ENCODE data around the gene KCNS1. TPM values are rescaled to one million over a fixed set of nuclear protein-coding genes. Genes with fewer than 3 reads are reported as not detected.

KCNS1 gene
- total and polyA plus RNA-seq, 7 donors: 0.14 to 1.1 (median 0.60) TPM; not detected in 4

- no peak overlapping the region for H3K27ac ChIP-seq
- WGBS, 2 donors: 95 to 97% methylated on average over 6 of the region's 6 CpGs
- no peak for DNase-seq
- TF ChIP-seq POLR2AphosphoS5 (IDR thresholded peaks at IDR 0.05): no peak
- no peak for TF ChIP-seq EP300 (IDR thresholded peaks at IDR 0.05)
- no peak for TF ChIP-seq POLR2A (IDR thresholded peaks at IDR 0.05)
- no peak for TF ChIP-seq CTCF (IDR thresholded peaks at IDR 0.05)
- intact Hi-C loops (cut with DNase I): no loop called here
- no peaks in the 10 kb centered on the region for H3K27me3 ChIP-seq
- peaks cover 0 to 21% (median 11%) of the 10 kb centered on the region in 4 donors for H3K36me3 ChIP-seq
- H3K4me3 ChIP-seq: no peak overlapping the region
- H3K9me3 ChIP-seq: no peaks in the 10 kb centered on the region
- H3K4me1 ChIP-seq: peaks cover 0 to 11% (median 3%) of the 10 kb centered on the region in 4 donors
Observed at GRCh38 chr20:45070932-45071632, 29.8 kb downstream of the KCNS1 start.

- no peak for DNase-seq
- peaks cover 0 to 11% (median 3%) of the 10 kb centered on the region in 4 donors for H3K4me1 ChIP-seq
- 86 to 93% methylated on average over 1 of the region's 1 CpG for WGBS, 2 donors
- no peak for TF ChIP-seq POLR2AphosphoS5 (IDR thresholded peaks at IDR 0.05)
- no peak for TF ChIP-seq POLR2A (IDR thresholded peaks at IDR 0.05)
- TF ChIP-seq CTCF (IDR thresholded peaks at IDR 0.05): no peak
- TF ChIP-seq EP300 (IDR thresholded peaks at IDR 0.05): no peak
- intact Hi-C loops (cut with DNase I): no loop called here
- no peak overlapping the region for H3K27ac ChIP-seq
- H3K36me3 ChIP-seq: peaks cover 0 to 5% (median 0%) of the 10 kb centered on the region in 4 donors
- H3K4me3 ChIP-seq: no peak overlapping the region
- no peaks in the 10 kb centered on the region for H3K9me3 ChIP-seq
- no peaks in the 10 kb centered on the region for H3K27me3 ChIP-seq
Observed at GRCh38 chr20:45069261-45069660, 31.7 kb downstream of the KCNS1 start.

GRCh38 chr20:45067558-45067957 lies 33.4 kb downstream of the KCNS1 start:
- TF ChIP-seq POLR2AphosphoS5 (IDR thresholded peaks at IDR 0.05): no peak
- no peak for TF ChIP-seq POLR2A (IDR thresholded peaks at IDR 0.05)
- TF ChIP-seq EP300 (IDR thresholded peaks at IDR 0.05): no peak
- no peak for TF ChIP-seq CTCF (IDR thresholded peaks at IDR 0.05)
- Histone ChIP-seq H3K9me3 (no peaks in the 10 kb centered on the region), H3K27me3 (no peaks in the 10 kb centered on the region), H3K36me3 (peaks cover 0 to 5% (median 0%) of the 10 kb centered on the region in 4 donors), H3K4me1 (peaks cover 0 to 11% (median 3%) of the 10 kb centered on the region in 4 donors), H3K27ac (no peak overlapping the region), H3K4me3 (no peak overlapping the region)
- 82 to 83% methylated on average over 2 of the region's 2 CpGs for WGBS, 2 donors
- no peak for DNase-seq
- intact Hi-C loops (cut with DNase I): no loop called here

- Histone ChIP-seq H3K4me1 (peaks cover 0 to 11% (median 4%) of the 10 kb centered on the region in 4 donors), H3K27me3 (no peaks in the 10 kb centered on the region), H3K4me3 (no peak overlapping the region), H3K27ac (no peak overlapping the region), H3K9me3 (no peaks in the 10 kb centered on the region), H3K36me3 (peaks cover 0 to 5% (median 0%) of the 10 kb centered on the region in 4 donors)
- 94 to 98% methylated on average over 4 of the region's 4 CpGs for whole genome bisulfite sequencing, 2 donors
- TF ChIP-seq EP300 (IDR thresholded peaks at IDR 0.05) (no peak), POLR2AphosphoS5 (IDR thresholded peaks at IDR 0.05) (no peak)
- no peak for DNase-seq
- intact Hi-C loops (cut with DNase I): no loop called here
Observed at GRCh38 chr20:45067087-45067486, 33.8 kb downstream of the KCNS1 start.

GRCh38 chr20:45066372-45066771 lies 34.6 kb downstream of the KCNS1 start:
- no peaks in the 10 kb centered on the region for H3K9me3 ChIP-seq
- H3K36me3 ChIP-seq: peaks cover 0 to 5% (median 0%) of the 10 kb centered on the region in 4 donors
- no peak overlapping the region for H3K27ac ChIP-seq
- 93 to 94% methylated on average over 7 of the region's 7 CpGs for WGBS, 2 donors
- intact Hi-C loops (cut with DNase I): no loop called here
- peaks cover 0 to 16% (median 7%) of the 10 kb centered on the region in 4 donors for H3K4me1 ChIP-seq
- H3K27me3 ChIP-seq: no peaks in the 10 kb centered on the region
- H3K4me3 ChIP-seq: no peak overlapping the region
- TF ChIP-seq EP300 (IDR thresholded peaks at IDR 0.05) (no peak), POLR2A (IDR thresholded peaks at IDR 0.05) (no peak), POLR2AphosphoS5 (IDR thresholded peaks at IDR 0.05) (no peak), CTCF (IDR thresholded peaks at IDR 0.05) (no peak)
- no peak for DNase-seq

Measured in sigmoid colon (tissue), 7 donors.